Prostate gland (tissue), 2 donors: ENCODE data around the gene TREM2. TPM values are rescaled to one million over a fixed set of nuclear protein-coding genes. Genes with fewer than 3 reads are reported as not detected.

Experiments used
- DNase-seq: peaks from one replicate; pipeline ENCODE4 v3.0.0-alpha.2; 2019; ENCODE audit warnings: low spot score
- H3K27ac ChIP-seq, 2 donors: fragments of 200-600 bp; sonication (generic); 2 replicates each; pipeline ENCODE4 v1.5.1; 2017 to 2019
- H3K27me3 ChIP-seq: fragments of 200-600 bp; sonication (generic); replicated peaks from 2 replicates; pipeline ENCODE4 v1.5.1; 2019; ENCODE audit not compliant: insufficient read depth
- H3K36me3 ChIP-seq, 2 donors: fragments of 200-600 bp; sonication (generic); 1 replicate in 1 of 2; 2 replicates in 1 of 2; pipeline versions ENCODE4 v1.5.1 to v1.8.1; 2017 to 2019
- H3K4me1 ChIP-seq: fragments of 200-600 bp; sonication (generic); replicated peaks from 2 replicates; pipeline ENCODE4 v1.5.1; 2019
- H3K4me3 ChIP-seq, 2 donors: fragments of 200-600 bp; sonication (generic); 2 replicates each; pipeline ENCODE4 v1.5.1; 2017 to 2019
- H3K9me3 ChIP-seq: fragments of 200-600 bp; sonication (generic); 2 replicates; pipeline ENCODE4 v1.5.1; 2017
- POLR2A ChIP-seq: fragments of 450-650 bp; IDR thresholded peaks from one replicate; pipeline ENCODE4 v1.6.1; 2016; ENCODE audit warnings: antibody characterized with exemption, mild to moderate bottlenecking
- POLR2AphosphoS5 ChIP-seq: sonication (generic); formaldehyde crosslinking; IDR thresholded peaks from one replicate; pipeline ENCODE4 v1.6.1; 2017; ENCODE audit warnings: antibody characterized with exemption
- WGBS: methylation state at CpG from one replicate; pipeline ENCODE4 v1.1.5; 2018; 5-methylcytosine and 5-hydroxymethylcytosine counted together
- intact Hi-C: fragments of 100-400 bp; cut with DNase I; formaldehyde crosslinking; loops from one replicate; pipeline ENCODE4 v1.14.2; 2022
- total RNA-seq, 2 donors: library from RNA; depleted of rRNA; stranded (reverse); fragments of >200 nt; gene quantifications; one replicate each; pipeline ENCODE4 v1.1.0, GENCODE V29; 2016
- TF ChIP-seq, protein P1 (sequence below), 4 experiments: fragments of 200-600 bp in 2 of 4; fragments of 450-650 bp in 2 of 4; sonication (generic) in 2 of 4; IDR thresholded peaks; 1 replicate in 3 of 4; 2 replicates in 1 of 4; pipeline ENCODE4 v1.5.1; 2016 to 2019; ENCODE audit warnings: antibody characterized with exemption in 4 of 4, mild to moderate bottlenecking in 2 of 4, moderate library complexity in 2 of 4

Gene TREM2
- total RNA-seq, 2 donors from 2014 or later: 6.8 to 8.1 TPM

DNA sequence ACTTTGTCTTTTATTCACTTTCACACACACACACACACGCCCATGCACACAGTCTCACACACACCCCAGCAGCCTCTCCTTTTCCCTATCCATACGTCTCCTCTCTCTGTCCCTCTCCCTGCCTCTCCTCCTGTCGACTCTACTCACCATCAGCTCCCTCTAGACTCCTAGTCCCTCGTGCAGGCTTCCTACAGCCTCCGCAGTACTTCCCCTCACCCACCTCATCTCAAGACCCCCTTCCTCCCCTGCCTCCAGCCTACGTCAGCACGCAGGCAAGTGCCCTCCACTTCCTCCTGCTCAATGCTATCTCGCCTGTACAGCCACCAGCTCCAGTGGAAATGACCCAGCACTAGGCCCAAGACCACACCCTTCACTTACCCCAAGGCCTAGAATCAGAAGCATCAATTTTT lies 38.9 kb upstream of the TREM2 start:
- Histone ChIP-seq H3K27me3 (no peaks in the 10 kb centered on the region), H3K27ac (no peak overlapping the region), H3K4me3 (no peak overlapping the region), H3K9me3 (no peaks in the 10 kb centered on the region), H3K36me3 (no peaks in the 10 kb centered on the region), H3K4me1 (no peaks in the 10 kb centered on the region)
- DNase-seq: no peak
- 72% methylated on average over 8 of the region's 8 CpGs for WGBS
- TF ChIP-seq POLR2A (no peak), POLR2AphosphoS5 (no peak)
- TF ChIP-seq, protein P1, sequence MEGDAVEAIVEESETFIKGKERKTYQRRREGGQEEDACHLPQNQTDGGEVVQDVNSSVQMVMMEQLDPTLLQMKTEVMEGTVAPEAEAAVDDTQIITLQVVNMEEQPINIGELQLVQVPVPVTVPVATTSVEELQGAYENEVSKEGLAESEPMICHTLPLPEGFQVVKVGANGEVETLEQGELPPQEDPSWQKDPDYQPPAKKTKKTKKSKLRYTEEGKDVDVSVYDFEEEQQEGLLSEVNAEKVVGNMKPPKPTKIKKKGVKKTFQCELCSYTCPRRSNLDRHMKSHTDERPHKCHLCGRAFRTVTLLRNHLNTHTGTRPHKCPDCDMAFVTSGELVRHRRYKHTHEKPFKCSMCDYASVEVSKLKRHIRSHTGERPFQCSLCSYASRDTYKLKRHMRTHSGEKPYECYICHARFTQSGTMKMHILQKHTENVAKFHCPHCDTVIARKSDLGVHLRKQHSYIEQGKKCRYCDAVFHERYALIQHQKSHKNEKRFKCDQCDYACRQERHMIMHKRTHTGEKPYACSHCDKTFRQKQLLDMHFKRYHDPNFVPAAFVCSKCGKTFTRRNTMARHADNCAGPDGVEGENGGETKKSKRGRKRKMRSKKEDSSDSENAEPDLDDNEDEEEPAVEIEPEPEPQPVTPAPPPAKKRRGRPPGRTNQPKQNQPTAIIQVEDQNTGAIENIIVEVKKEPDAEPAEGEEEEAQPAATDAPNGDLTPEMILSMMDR (IDR thresholded peaks at IDR 0.05): no peak
- intact Hi-C loops: no loop called here

DNA sequence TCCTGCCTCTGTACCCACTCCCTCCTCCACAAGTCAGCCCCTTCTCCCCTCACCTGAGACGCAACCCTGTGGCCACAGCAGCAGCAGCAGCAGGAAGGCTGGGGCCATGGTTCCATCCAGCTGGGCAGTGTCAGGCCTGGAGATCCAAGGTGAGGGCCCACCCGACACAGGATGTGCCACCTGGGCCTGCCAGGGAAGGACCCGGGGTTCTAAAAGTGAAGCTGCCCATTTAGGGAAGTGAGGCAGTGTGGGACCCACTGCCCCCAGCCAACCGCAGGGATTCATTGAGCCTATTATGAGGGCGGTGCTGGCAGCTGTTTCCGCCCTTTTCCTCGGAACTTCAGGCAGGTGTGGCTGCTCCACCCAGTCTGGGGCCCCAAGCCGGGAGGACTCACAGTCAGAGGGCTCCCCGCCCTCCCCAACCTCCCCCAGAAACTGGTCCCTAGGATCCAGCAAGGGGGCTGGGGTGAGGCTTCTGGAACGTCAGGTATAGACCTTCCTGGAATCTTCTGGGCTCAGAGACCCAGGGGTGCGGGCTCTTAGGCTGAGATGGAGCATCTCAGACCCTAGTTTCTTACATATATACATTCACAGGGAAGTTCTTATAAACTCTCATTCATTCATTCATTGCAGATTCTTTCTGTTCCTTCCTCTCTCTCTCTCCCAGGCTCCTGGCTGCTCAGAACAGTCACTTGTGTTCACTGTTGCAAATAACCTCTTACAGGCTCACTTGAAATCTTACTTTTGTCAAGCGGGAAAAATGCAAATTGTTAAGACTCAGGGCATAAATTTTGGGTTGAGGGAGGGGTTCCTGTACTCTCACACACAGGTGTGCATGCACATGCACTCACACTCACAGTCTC lies 38.2 kb upstream of the TREM2 start, which contains the start of gene TREML2:
TREML2 (minus strand) TSS at position 249 of the 863 bp plus-strand sequence; CDS start at position 108, 141 bp downstream.
- H3K27ac ChIP-seq: no peak within 1 kb of the TSS

DNA sequence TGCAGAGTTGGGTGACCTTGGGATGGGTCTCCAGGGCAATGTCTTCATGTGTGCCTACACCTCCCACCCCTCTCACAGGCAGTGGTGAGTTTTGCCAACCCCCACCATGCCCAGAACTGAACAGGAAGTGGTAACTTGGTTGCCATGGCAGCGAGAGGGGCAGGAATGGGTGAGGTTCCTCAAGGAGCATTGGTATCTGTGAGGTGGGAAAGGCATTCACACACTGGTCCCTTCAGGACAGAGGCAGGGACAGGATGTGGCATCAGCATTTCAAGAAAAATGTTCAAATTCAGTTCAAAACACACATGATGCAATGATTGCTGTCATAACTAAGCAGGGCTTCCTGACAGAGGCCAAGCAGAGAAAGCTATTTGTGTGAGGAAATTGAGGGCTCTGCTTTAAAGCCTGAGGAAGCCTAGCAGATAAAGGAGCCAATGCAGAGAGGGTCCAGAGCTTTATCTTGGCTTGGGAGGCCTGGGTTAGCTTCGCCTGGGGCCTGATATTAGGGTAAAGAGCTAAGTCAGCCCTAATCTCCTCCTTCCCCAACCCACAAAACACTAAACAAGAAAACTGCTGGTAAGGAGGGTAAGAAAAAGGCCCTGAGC lies 37.5 kb upstream of the TREM2 start:
- H3K9me3 ChIP-seq: no peaks in the 10 kb centered on the region
- no peaks in the 10 kb centered on the region for H3K36me3 ChIP-seq
- no peaks in the 10 kb centered on the region for H3K4me1 ChIP-seq
- no peak for DNase-seq
- 80% methylated on average over 2 of the region's 2 CpGs for WGBS
- H3K27me3 ChIP-seq: no peaks in the 10 kb centered on the region
- no peak overlapping the region for H3K4me3 ChIP-seq
- no peak overlapping the region for H3K27ac ChIP-seq
- TF ChIP-seq POLR2A: no peak
- TF ChIP-seq POLR2AphosphoS5: no peak
- TF ChIP-seq, protein P1 (IDR thresholded peaks at IDR 0.05): no peak
- intact Hi-C loops: no loop called here

More for the DNA sequence above, 38.2 kb upstream of the TREM2 start, which contains the start of gene TREML2:
- H3K27me3 ChIP-seq: no peaks in the 10 kb centered on the region
- no peak within 1 kb of the TSS for H3K4me3 ChIP-seq
- H3K9me3 ChIP-seq: no peaks in the 10 kb centered on the region
- WGBS: 72% methylated on average over 10 of the region's 12 CpGs
- no peaks in the 10 kb centered on the region for H3K36me3 ChIP-seq
- no peak for DNase-seq
- intact Hi-C loops: no loop called here
- TF ChIP-seq POLR2A (no peak), POLR2AphosphoS5 (no peak)
- TF ChIP-seq, protein P1 (IDR thresholded peaks at IDR 0.05): no peak
- no peaks in the 10 kb centered on the region for H3K4me1 ChIP-seq

DNA sequence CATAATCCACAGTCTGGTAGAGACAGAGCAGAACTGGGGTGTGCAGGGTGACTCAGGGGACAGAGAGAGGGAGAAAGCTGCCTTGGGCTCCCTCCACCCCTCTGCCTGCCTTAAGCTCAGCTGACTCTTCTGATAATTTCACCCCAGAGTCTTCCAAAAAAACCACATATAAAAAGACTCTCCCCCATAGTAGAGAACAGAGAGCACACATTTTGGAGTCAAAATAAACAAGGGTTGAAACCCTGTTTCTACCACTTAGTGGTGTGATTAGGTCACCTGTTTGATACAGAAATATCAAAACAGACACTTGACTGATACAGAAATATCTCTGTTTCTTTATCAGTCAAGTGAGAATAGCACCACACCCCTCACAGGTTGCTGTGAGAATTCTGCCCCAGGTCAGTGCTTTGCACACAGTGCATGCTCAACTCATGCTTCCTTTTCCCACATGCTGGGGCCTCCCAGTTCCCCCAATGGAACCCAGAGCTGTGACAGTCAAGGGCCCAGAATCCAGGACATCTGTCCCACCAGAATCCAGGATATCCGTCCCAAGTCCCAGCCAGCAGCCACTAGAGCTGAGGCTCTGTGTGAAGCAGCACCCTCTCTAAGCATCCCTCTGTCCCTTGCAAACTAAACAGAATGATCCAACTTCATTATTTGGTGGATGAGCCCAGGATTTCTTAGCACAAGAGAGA lies 36.8 kb upstream of the TREM2 start:
- Histone ChIP-seq H3K27ac (no peak overlapping the region), H3K4me1 (no peaks in the 10 kb centered on the region), H3K27me3 (no peaks in the 10 kb centered on the region), H3K9me3 (no peaks in the 10 kb centered on the region), H3K36me3 (no peaks in the 10 kb centered on the region), H3K4me3 (no peak overlapping the region)
- no peak for DNase-seq
- intact Hi-C loops: no loop called here
- TF ChIP-seq POLR2AphosphoS5: no peak
- no peak for TF ChIP-seq POLR2A
- TF ChIP-seq, protein P1 (IDR thresholded peaks at IDR 0.05): no peak
- WGBS: 88% methylated on average over 1 of the region's 1 CpG
